ENCODE results near the gene FSTL1.

DNA sequence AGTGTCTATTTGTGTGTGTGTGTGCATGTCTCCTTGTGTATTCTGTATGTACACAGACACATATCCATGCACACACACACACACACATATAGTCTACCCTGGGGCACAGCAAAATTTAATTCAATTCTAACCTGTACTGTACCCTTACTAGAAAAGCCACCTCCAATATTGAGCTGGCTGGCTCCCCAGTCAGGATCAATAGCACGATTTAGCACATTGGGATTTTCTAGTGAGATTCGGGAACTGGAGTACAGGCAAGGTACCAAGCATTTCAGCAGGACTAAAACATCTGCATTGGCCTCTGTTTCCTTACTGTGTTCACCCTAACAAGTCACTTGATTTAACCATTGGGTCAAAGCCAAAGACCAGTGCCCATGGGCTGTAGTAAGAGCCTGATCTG is 13.2 kb downstream of the FSTL1 start:
- TF ChIP-seq, protein P1, sequence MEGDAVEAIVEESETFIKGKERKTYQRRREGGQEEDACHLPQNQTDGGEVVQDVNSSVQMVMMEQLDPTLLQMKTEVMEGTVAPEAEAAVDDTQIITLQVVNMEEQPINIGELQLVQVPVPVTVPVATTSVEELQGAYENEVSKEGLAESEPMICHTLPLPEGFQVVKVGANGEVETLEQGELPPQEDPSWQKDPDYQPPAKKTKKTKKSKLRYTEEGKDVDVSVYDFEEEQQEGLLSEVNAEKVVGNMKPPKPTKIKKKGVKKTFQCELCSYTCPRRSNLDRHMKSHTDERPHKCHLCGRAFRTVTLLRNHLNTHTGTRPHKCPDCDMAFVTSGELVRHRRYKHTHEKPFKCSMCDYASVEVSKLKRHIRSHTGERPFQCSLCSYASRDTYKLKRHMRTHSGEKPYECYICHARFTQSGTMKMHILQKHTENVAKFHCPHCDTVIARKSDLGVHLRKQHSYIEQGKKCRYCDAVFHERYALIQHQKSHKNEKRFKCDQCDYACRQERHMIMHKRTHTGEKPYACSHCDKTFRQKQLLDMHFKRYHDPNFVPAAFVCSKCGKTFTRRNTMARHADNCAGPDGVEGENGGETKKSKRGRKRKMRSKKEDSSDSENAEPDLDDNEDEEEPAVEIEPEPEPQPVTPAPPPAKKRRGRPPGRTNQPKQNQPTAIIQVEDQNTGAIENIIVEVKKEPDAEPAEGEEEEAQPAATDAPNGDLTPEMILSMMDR (conservative IDR thresholded peaks at IDR 0.05; ENCODE audit: low read depth in 2 of 2): no peak
- no peak for TF ChIP-seq POLR2AphosphoS5 (IDR thresholded peaks at IDR 0.05; ENCODE audit: low read depth)
- no peak for TF ChIP-seq EZH2 (IDR thresholded peaks at IDR 0.05; ENCODE audit: low read depth, unreplicated experiment)
- no peak for TF ChIP-seq EZH2phosphoT487 (IDR thresholded peaks at IDR 0.05; ENCODE audit: unreplicated experiment)
- TF ChIP-seq, protein P2, sequence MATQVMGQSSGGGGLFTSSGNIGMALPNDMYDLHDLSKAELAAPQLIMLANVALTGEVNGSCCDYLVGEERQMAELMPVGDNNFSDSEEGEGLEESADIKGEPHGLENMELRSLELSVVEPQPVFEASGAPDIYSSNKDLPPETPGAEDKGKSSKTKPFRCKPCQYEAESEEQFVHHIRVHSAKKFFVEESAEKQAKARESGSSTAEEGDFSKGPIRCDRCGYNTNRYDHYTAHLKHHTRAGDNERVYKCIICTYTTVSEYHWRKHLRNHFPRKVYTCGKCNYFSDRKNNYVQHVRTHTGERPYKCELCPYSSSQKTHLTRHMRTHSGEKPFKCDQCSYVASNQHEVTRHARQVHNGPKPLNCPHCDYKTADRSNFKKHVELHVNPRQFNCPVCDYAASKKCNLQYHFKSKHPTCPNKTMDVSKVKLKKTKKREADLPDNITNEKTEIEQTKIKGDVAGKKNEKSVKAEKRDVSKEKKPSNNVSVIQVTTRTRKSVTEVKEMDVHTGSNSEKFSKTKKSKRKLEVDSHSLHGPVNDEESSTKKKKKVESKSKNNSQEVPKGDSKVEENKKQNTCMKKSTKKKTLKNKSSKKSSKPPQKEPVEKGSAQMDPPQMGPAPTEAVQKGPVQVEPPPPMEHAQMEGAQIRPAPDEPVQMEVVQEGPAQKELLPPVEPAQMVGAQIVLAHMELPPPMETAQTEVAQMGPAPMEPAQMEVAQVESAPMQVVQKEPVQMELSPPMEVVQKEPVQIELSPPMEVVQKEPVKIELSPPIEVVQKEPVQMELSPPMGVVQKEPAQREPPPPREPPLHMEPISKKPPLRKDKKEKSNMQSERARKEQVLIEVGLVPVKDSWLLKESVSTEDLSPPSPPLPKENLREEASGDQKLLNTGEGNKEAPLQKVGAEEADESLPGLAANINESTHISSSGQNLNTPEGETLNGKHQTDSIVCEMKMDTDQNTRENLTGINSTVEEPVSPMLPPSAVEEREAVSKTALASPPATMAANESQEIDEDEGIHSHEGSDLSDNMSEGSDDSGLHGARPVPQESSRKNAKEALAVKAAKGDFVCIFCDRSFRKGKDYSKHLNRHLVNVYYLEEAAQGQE (IDR thresholded peaks at IDR 0.05; ENCODE audit: unreplicated experiment): no peak
- no peak for TF ChIP-seq NANOG (IDR thresholded peaks at IDR 0.05; ENCODE audit: borderline replicate concordance)
- TF ChIP-seq, protein P3, sequence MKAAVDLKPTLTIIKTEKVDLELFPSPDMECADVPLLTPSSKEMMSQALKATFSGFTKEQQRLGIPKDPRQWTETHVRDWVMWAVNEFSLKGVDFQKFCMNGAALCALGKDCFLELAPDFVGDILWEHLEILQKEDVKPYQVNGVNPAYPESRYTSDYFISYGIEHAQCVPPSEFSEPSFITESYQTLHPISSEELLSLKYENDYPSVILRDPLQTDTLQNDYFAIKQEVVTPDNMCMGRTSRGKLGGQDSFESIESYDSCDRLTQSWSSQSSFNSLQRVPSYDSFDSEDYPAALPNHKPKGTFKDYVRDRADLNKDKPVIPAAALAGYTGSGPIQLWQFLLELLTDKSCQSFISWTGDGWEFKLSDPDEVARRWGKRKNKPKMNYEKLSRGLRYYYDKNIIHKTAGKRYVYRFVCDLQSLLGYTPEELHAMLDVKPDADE (IDR thresholded peaks at IDR 0.05): no peak
- TF ChIP-seq CREB1 (CRISPR knock-in tag; IDR thresholded peaks at IDR 0.05; ENCODE audit: low read depth): no peak
- no peak for TF ChIP-seq ZNF331 (CRISPR knock-in tag; IDR thresholded peaks at IDR 0.05; ENCODE audit: low read depth)
- TF ChIP-seq ZNF114 (CRISPR knock-in tag; IDR thresholded peaks at IDR 0.05): no peak

Data from GM23338 (cell line).